HepG2 (cell line): ENCODE data around the gene SYNPO. TPM values are rescaled to one million over a fixed set of nuclear protein-coding genes. Genes with fewer than 3 reads are reported as not detected.

ENCODE experiments used
- ARNTL ChIP-seq: sonication (generic); formaldehyde crosslinking; IDR thresholded peaks from 2 replicates; pipeline ENCODE4 v1.4.0; 2020; ENCODE audit warnings: mild to moderate bottlenecking, missing genetic modification reagents
- FOSL2 ChIP-seq: sonication (generic); formaldehyde crosslinking; IDR thresholded peaks from 2 replicates; pipeline ENCODE4 v1.4.0; 2020; ENCODE audit warnings: missing genetic modification reagents
- GATAD2A ChIP-seq: IDR thresholded peaks from 2 replicates; pipeline ENCODE4 v1.6.1; 2016
- HNF4G ChIP-seq, 2 experiments: sonication (generic) in 1 of 2; formaldehyde crosslinking in 1 of 2; IDR thresholded peaks; 2 replicates each; pipeline versions ENCODE4 v1.4.0 to v1.6.1; 2011 to 2020; ENCODE audit warnings: borderline replicate concordance in 2 of 2, low read depth in 2 of 2, mild to moderate bottlenecking in 2 of 2, low read length in 1 of 2, missing genetic modification reagents in 1 of 2, moderate library complexity in 1 of 2
- NR1H2 ChIP-seq: sonication (generic); formaldehyde crosslinking; IDR thresholded peaks from 2 replicates; pipeline ENCODE4 v1.8.1; 2022; ENCODE audit warnings: low read depth, missing genetic modification reagents, borderline replicate concordance
- PHF8 ChIP-seq: sonication (generic); formaldehyde crosslinking; IDR thresholded peaks from 2 replicates; pipeline ENCODE4 v1.5.0; 2020; ENCODE audit warnings: missing genetic modification reagents
- ZBTB39 ChIP-seq: sonication (generic); formaldehyde crosslinking; IDR thresholded peaks from 2 replicates; pipeline ENCODE4 v1.5.0; 2020; ENCODE audit warnings: missing genetic modification reagents
- ZNF572 ChIP-seq: sonication (generic); formaldehyde crosslinking; IDR thresholded peaks from 2 replicates; pipeline ENCODE4 v1.5.1; 2020; ENCODE audit warnings: mild to moderate bottlenecking, missing genetic modification reagents
- ZSCAN29 ChIP-seq: sonication (generic); formaldehyde crosslinking; conservative IDR thresholded peaks from 2 replicates; pipeline ENCODE4 v1.4.0; 2020; ENCODE audit warnings: mild to moderate bottlenecking, missing genetic modification reagents
- polyA plus RNA-seq, 8 experiments: library from polyadenylated mRNA; depleted of rRNA in 3 of 8; stranded (reverse) in 7 of 8; unstranded in 1 of 8; fragments of >200 nt; fragmentation: Illumina TruSeq in 4 of 8; extraction: Trizol in 4 of 8; gene quantifications; 2 replicates each; pipeline versions ENCODE4 v1.2.1 to v1.2.3, GENCODE V29; 2011 to 2016; ENCODE audit warnings: low read depth in 4 of 8, missing spikeins in 1 of 8, mixed read lengths in 1 of 8; ENCODE audit not compliant: insufficient read depth in 1 of 8
- total RNA-seq, 5 experiments: library from RNA; depleted of rRNA; stranded (reverse); fragments of >200 nt; fragmentation: Illumina TruSeq; extraction: Trizol; gene quantifications; 2 replicates each; pipeline ENCODE4 v1.2.3, GENCODE V29; 2016; ENCODE audit warnings: low read depth in 1 of 5
- TF ChIP-seq, protein P1 (sequence below): sonication (generic); formaldehyde crosslinking; IDR thresholded peaks from 2 replicates; pipeline ENCODE4 v1.5.0; 2020; ENCODE audit warnings: mild to moderate bottlenecking, missing genetic modification reagents, borderline replicate concordance

SYNPO gene
- total and polyA plus RNA-seq, 2 of the 13 experiments (the other 11 are each of a cell fraction or from before 2014, with no cell fraction given) = 0.09 to 0.30 TPM

GRCh38 chr5:150648294-150649107, 8.0 kb downstream of the SYNPO start (continued):
- TF ChIP-seq, protein P1, sequence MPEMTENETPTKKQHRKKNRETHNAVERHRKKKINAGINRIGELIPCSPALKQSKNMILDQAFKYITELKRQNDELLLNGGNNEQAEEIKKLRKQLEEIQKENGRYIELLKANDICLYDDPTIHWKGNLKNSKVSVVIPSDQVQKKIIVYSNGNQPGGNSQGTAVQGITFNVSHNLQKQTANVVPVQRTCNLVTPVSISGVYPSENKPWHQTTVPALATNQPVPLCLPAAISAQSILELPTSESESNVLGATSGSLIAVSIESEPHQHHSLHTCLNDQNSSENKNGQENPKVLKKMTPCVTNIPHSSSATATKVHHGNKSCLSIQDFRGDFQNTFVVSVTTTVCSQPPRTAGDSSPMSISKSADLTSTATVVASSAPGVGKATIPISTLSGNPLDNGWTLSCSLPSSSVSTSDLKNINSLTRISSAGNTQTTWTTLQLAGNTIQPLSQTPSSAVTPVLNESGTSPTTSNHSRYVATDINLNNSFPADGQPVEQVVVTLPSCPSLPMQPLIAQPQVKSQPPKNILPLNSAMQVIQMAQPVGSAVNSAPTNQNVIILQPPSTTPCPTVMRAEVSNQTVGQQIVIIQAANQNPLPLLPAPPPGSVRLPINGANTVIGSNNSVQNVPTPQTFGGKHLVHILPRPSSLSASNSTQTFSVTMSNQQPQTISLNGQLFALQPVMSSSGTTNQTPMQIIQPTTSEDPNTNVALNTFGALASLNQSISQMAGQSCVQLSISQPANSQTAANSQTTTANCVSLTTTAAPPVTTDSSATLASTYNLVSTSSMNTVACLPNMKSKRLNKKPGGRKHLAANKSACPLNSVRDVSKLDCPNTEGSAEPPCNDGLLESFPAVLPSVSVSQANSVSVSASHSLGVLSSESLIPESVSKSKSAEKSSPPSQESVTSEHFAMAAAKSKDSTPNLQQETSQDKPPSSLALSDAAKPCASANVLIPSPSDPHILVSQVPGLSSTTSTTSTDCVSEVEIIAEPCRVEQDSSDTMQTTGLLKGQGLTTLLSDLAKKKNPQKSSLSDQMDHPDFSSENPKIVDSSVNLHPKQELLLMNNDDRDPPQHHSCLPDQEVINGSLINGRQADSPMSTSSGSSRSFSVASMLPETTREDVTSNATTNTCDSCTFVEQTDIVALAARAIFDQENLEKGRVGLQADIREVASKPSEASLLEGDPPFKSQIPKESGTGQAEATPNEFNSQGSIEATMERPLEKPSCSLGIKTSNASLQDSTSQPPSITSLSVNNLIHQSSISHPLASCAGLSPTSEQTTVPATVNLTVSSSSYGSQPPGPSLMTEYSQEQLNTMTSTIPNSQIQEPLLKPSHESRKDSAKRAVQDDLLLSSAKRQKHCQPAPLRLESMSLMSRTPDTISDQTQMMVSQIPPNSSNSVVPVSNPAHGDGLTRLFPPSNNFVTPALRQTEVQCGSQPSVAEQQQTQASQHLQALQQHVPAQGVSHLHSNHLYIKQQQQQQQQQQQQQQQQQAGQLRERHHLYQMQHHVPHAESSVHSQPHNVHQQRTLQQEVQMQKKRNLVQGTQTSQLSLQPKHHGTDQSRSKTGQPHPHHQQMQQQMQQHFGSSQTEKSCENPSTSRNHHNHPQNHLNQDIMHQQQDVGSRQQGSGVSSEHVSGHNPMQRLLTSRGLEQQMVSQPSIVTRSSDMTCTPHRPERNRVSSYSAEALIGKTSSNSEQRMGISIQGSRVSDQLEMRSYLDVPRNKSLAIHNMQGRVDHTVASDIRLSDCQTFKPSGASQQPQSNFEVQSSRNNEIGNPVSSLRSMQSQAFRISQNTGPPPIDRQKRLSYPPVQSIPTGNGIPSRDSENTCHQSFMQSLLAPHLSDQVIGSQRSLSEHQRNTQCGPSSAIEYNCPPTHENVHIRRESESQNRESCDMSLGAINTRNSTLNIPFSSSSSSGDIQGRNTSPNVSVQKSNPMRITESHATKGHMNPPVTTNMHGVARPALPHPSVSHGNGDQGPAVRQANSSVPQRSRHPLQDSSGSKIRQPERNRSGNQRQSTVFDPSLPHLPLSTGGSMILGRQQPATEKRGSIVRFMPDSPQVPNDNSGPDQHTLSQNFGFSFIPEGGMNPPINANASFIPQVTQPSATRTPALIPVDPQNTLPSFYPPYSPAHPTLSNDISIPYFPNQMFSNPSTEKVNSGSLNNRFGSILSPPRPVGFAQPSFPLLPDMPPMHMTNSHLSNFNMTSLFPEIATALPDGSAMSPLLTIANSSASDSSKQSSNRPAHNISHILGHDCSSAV = no peak
- TF ChIP-seq ARNTL (CRISPR knock-in tag) = no peak
- TF ChIP-seq FOSL2 (CRISPR knock-in tag) = no peak
- TF ChIP-seq ZSCAN29 (CRISPR knock-in tag) = no peak
- no peak for TF ChIP-seq ZNF572 (CRISPR knock-in tag)
- no peak for TF ChIP-seq NR1H2 (CRISPR knock-in tag)
- no peak for TF ChIP-seq HNF4G (IDR thresholded peaks at IDR 0.05; ENCODE audit: borderline replicate concordance, low read depth, low read length)
- TF ChIP-seq HNF4G (CRISPR knock-in tag; IDR thresholded peaks at IDR 0.05; ENCODE audit: borderline replicate concordance, low read depth) = no peak
- TF ChIP-seq PHF8 (CRISPR knock-in tag) = no peak
- no peak for TF ChIP-seq ZBTB39 (CRISPR knock-in tag)
- TF ChIP-seq GATAD2A (CRISPR knock-in tag) = no peak
- TF ChIP-seq, all 625 proteins: peak for 0
